HG03159 (cell line): ENCODE measurements around the gene FNDC3B.

Experiments used
- ATAC-seq: cut with Tn5 transposase; IDR thresholded peaks from one replicate; pipeline ENCODE4 v1.9.1; 2021; ENCODE audit warnings: mild to moderate bottlenecking, moderate library complexity; ENCODE audit not compliant: unreplicated experiment

The FNDC3B gene

GRCh38 chr3:172376402-172376801, 337.0 kb downstream of the FNDC3B start:
- no peak for ATAC-seq

GRCh38 chr3:172376881-172377280, 337.5 kb downstream of the FNDC3B start:
- ATAC-seq: no peak

DNA sequence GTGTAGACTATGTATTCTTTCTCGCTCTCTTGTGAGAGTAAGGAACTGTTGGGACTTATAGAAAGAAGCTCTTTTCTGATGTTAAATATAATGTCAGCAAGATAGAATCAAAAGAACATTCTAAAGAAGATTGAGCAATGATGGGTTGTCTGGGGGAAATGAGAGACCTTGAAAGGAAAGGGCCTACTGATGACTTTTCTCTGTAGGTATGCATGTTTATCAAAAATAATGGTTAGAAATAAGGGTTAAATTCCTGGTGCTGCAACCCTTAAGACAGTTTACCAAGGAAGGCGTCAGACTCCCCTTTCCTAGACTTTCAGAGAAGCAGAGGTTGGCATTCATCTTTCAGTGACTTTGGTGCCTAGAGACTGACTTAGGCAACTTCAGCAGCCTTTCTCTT, 339.1 kb downstream of the FNDC3B start:
- ATAC-seq: no peak

DNA sequence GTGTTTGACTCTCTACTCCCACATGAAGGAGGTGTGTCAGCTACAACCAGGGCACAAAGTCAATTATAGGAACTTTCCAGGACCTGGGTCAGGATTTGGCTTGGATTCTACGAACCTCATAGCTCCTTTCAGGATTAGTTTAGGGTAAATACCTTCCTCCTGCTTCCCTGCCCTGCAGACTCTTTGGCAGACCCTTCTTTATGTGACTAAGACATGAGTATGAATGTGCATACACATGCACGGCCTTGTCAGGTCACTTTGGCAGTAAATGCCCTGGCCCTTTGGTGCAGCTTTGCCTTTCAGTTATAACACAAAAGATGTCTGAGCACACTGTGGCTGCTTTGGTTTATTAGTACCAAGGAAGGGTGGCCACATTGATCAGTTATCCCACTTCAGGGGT, 340.0 kb downstream of the FNDC3B start:
- ATAC-seq: no peak

DNA sequence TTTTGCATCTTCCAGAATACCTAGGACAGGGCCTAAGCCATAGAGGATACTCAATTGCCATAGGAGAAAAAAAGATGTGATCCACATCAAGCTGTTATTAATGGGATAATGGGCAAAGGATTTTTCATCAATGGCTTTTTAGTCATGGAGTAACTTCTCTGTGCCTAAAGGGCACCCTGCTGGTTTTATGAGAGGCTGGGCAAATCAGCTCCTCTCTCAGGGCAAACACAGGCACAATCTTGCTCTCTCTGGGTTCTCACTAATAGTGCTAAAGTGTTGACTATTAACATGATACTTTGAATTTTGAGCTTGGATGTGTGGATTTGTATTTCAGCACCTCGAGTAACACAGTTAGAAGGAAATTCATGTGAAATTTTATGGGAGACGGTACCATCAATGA, 341.3 kb downstream of the FNDC3B start:
- ATAC-seq: no peak

DNA sequence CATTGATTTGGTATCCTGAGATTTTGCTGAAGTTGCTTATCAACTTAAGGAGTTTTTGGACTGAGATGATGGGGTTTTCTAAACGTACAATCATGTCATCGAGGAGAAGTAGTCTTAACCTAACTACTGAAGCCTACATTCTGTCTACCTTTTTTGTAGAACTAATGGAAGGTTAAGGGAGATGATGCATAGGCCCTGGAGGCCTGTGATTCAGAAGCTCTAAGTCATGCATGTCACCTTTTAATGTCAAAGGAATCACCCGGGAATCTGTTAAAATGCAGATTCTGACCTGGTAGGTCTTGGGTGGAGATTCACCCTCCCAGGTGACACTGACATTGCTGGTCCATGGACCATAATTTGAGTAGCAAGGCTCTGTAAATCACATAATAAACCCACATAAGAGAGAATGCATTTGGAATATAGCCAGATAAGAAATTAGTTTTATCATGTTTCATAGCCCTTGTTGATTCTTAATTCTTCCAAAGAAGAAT, 344.0 kb downstream of the FNDC3B start:
- no peak for ATAC-seq

- ATAC-seq: no peak
These were observed 345.5 kb downstream of the FNDC3B start for GRCh38 chr3:172384836-172385235.

DNA sequence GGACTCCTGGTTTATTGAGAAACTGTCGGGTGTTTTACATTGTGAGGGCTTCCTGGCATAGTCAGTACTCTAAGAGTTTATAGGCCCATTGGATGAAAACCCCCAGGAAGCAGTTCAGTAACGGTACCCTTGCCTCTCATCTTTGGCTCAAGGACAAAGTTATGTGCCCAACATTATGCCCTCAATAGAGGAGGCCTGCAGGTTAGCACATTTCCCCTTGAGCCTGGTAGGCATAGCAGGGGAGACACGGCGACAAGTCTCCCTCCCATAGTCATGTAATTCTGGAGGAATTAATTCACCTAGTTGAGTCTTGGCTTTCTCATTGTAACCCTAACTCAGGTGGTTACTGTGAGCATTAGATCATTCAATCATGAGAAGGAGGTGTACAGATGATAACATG, 348.4 kb downstream of the FNDC3B start:
- ATAC-seq: no peak

- no peak for ATAC-seq
These were observed 349.2 kb downstream of the FNDC3B start for GRCh38 chr3:172388412-172389078.

DNA sequence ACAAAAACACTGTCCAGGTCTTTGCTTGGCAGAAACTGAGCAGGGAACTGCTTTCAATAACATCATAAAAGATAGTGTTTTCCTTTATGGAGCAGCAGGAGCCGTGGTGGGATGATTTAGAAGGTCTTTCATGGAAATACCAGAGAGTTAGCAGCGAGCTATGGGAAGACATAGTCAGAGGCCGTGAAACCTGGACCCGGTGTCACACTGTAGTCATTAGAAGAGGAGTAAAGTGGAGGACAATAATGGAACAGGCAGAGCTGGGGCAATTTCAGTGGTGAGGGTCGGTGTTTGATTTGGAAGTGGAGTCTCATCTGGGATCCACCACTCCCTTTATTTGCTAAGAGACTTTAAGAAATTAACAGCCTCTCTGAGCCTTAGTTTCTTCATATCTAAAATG, 351.4 kb downstream of the FNDC3B start:
- ATAC-seq: no peak

DNA sequence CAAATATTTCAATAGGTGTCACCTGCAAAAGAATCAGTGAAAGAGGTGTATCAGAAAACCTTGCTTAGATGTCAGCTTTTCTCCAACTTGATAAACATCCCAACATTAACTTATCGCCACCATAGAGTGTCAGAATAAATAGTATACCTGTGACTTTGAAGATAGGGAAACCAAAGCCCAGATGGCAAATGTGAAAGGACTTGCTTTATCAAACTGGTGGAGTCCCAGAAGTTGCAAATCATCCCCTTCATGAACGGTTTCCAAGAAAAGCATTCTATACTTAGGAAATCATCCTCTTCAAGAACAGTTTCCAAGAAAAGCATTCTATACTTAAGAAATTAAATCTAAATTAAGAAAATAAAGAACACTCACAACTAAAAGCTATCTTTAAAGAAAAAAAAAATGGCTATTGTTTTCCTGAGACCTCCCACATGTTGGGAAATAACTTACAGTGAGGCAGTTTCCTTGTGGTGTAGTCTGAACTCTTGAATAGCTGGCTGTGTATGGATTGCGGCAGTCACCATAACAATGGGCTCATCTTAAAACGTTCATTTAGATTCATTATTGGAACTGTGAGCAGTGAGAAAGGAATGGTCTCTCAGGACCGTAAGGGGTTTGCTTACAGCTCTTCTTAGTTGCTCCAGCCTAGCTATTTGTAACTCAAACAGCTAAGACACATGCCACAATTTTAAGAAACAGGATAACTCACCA, 352.4 kb downstream of the FNDC3B start:
- no peak for ATAC-seq

- ATAC-seq: no peak
These were observed 355.3 kb downstream of the FNDC3B start for GRCh38 chr3:172394692-172395091.

DNA sequence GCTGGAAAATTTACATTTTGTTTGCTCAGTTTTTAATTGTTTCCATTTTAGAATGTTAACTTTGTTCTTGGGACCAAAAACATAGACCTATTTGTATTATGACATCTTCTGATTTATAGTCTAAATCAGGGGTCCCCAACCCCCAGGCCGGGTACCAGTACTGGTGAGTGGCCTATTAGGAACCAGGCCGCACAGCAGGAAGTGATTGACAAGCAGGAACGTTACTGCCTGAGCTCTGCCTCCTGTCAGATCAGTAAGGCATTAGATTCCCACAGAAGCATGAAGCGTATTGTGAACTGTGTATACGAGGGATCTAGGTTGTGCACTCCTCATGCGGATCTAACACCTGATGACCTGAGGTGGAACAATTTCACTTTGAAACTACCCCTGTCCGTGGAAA, 357.0 kb downstream of the FNDC3B start:
- no peak for ATAC-seq

GRCh38 chr3:172397716-172398405, 358.5 kb downstream of the FNDC3B start:
- ATAC-seq: no peak

DNA sequence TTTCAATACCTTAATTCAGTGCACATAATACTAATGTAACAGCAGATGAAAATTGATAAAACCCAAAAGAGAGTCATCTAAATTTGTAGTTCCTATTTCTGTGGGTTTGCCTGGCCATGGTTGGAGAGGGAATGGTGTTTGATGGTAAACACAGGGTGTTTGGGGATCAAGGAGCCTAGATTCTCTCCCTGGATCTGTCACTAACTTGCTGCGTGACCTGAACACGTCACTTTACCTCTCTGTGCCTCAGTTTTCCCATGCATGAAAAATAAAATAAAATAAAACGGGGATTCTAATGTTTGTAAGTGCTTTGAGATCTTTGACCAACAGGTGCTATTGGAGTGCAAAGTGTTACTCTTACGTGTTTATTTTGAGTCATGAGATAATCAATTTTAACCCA, 359.1 kb downstream of the FNDC3B start:
- ATAC-seq: no peak

DNA sequence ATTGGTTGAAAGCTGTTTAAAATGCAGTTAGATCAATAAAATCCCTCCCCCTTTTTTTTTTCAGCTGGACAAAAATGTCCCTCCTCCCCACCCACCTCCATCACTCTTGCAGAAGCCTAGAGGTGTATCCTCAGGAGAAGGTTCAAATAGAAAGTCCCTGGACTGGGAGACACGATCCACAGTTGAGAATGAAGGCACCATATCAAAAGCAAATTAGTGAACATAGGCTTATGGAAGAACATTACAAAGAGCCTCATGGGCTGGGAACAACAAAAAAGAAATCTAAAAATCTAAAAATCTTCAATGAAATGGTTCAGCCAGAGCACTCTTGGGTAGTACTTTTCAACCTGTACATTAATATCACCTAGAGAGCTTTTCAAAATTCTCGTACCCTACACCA, 362.7 kb downstream of the FNDC3B start:
- no peak for ATAC-seq

GRCh38 chr3:172402892-172403643, 363.7 kb downstream of the FNDC3B start:
- ATAC-seq: no peak

GRCh38 chr3:172404237-172404962, 365.0 kb downstream of the FNDC3B start:
- ATAC-seq: no peak

DNA sequence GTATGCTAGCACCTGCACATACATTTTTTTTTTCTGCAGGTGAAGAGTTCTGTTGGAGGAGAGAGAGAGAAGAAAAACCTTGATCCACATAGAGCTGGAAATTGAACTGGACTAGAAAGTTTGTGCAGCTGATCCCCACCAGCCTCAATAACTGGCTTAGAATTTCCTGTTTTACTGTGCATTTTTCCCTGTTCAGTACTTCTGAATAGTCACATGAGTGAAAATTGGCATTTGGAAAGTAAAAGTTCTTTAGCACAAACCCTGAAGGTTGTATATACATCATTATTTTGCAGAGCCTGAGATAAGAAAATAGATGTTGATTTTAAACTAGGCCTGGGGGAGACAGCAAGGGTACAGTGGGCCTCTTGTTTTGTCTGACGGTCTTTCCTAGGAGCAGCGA, 366.5 kb downstream of the FNDC3B start:
- no peak for ATAC-seq

DNA sequence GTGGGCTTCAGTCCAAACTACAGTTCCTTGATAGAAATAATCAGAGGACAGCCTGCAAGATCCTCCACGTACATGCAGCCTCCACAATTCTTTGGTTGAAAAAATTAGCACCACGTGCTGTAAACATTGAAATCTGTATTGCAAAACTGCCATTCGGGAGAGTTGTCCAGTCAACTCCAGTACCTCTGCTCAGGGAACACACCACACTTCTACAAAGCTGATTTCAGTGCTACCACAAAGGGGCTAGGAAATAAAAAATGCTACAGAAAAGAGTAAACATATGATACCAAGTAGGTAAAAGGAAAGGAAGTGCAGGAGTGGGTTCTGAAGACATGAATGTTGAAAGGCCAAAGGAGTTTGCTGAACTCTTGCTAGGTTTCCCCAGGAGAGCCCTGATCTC, 368.5 kb downstream of the FNDC3B start:
- no peak for ATAC-seq
